CD14-positive monocyte (primary cell): ENCODE results near the gene UACA. TPM values are rescaled to one million over a fixed set of nuclear protein-coding genes. Genes with fewer than 3 reads are reported as not detected.

Source experiments
- DNase-seq, 3 donors: peaks; one replicate each; pipeline ENCODE4 v3.0.0-alpha.2; 2011 to 2022
- H2AFZ ChIP-seq: 2 replicates; pipeline ENCODE4 v1.6.0; 2012; ENCODE audit warnings: mild to moderate bottlenecking, low read depth, low read length, inconsistent platforms; ENCODE audit not compliant: insufficient read depth, poor library complexity, severe bottlenecking
- H3K27ac ChIP-seq, 2 donors: 1 replicate in 1 of 2; 2 replicates in 1 of 2; pipeline ENCODE4 v1.5.1; 2012 to 2013; ENCODE audit warnings: low read length in 2 of 2, control low read depth in 1 of 2, inconsistent platforms in 1 of 2, low read depth in 1 of 2, mild to moderate bottlenecking in 1 of 2
- H3K27me3 ChIP-seq, 2 donors: one replicate each; pipeline versions ENCODE4 v1.6.0 to v1.6.1; 2011 to 2013; ENCODE audit warnings: low read length in 2 of 2; ENCODE audit not compliant: control insufficient read depth in 2 of 2, insufficient read depth in 2 of 2
- H3K36me3 ChIP-seq, 2 donors: replicated peaks in 1 of 2; 1 replicate in 1 of 2; 2 replicates in 1 of 2; pipeline versions ENCODE4 v1.5.1 to v1.6.1; 2012 to 2013; ENCODE audit warnings: low read length in 2 of 2, control low read depth in 1 of 2, inconsistent platforms in 1 of 2, mild to moderate bottlenecking in 1 of 2; ENCODE audit not compliant: insufficient read depth in 2 of 2, control insufficient read depth in 1 of 2
- H3K4me1 ChIP-seq, 2 donors: 1 replicate in 1 of 2; 2 replicates in 1 of 2; pipeline versions ENCODE4 v1.5.1 to v1.6.1; 2012 to 2013; ENCODE audit warnings: low read length in 2 of 2, control low read depth in 1 of 2, inconsistent platforms in 1 of 2, mild to moderate bottlenecking in 1 of 2, moderate library complexity in 1 of 2; ENCODE audit not compliant: insufficient read depth in 2 of 2, control insufficient read depth in 1 of 2
- H3K4me2 ChIP-seq: replicated peaks from 2 replicates; pipeline ENCODE3; 2012; ENCODE audit warnings: low read length, moderate library complexity, mild to moderate bottlenecking; ENCODE audit not compliant: poor library complexity, severe bottlenecking; ENCODE audit errors: extremely low read depth
- H3K4me3 ChIP-seq, 3 experiments: fragments of 200-600 bp in 1 of 3; sonication (generic) in 1 of 3; replicated peaks in 1 of 3; 1 replicate in 2 of 3; 2 replicates in 1 of 3; pipeline ENCODE4 v1.5.1; 2011 to 2013; ENCODE audit warnings: low read length in 3 of 3, mild to moderate bottlenecking in 3 of 3, control low read depth in 2 of 3, low read depth in 2 of 3, inconsistent platforms in 1 of 3, moderate library complexity in 1 of 3
- H3K79me2 ChIP-seq: 2 replicates; pipeline ENCODE4 v1.6.0; 2012; ENCODE audit warnings: mild to moderate bottlenecking, control low read depth, inconsistent platforms, low read length, moderate library complexity; ENCODE audit not compliant: insufficient read depth
- H3K9ac ChIP-seq: 2 replicates; pipeline ENCODE4 v1.6.0; 2017; ENCODE audit warnings: low read length, mild to moderate bottlenecking; ENCODE audit not compliant: insufficient read depth, poor library complexity, severe bottlenecking
- H3K9me3 ChIP-seq, 2 donors: replicated peaks in 1 of 2; 1 replicate in 1 of 2; 2 replicates in 1 of 2; pipeline versions ENCODE4 v1.5.1 to v1.6.1; 2012 to 2013; ENCODE audit warnings: low read length in 2 of 2, control low read depth in 1 of 2; ENCODE audit not compliant: control insufficient read depth in 1 of 2, insufficient read depth in 1 of 2
- H4K20me1 ChIP-seq: 2 replicates; pipeline ENCODE4 v1.6.0; 2012; ENCODE audit warnings: mild to moderate bottlenecking, low read length, control low read depth, moderate library complexity; ENCODE audit not compliant: insufficient read depth
- H3K27ac Mint-ChIP-seq, 7 donors: one replicate each; pipeline ENCODE4 v1.8.0; 2020; ENCODE audit warnings: mild to moderate bottlenecking in 7 of 7, mixed read lengths in 7 of 7, moderate library complexity in 6 of 7, inconsistent platforms in 2 of 7
- H3K27me3 Mint-ChIP-seq, 3 donors: one replicate each; pipeline ENCODE4 v1.8.0; 2021 to 2022; ENCODE audit warnings: low read depth in 3 of 3, mild to moderate bottlenecking in 3 of 3, mixed read lengths in 3 of 3, moderate library complexity in 3 of 3, inconsistent platforms in 1 of 3
- H3K36me3 Mint-ChIP-seq, 2 donors: one replicate each; pipeline ENCODE4 v1.8.0; 2020; ENCODE audit warnings: mixed read lengths in 2 of 2, inconsistent platforms in 1 of 2, mild to moderate bottlenecking in 1 of 2
- H3K4me1 Mint-ChIP-seq: one replicate; pipeline ENCODE4 v1.8.0; 2020; ENCODE audit warnings: mild to moderate bottlenecking, mixed read lengths
- H3K4me3 Mint-ChIP-seq, 2 donors: one replicate each; pipeline ENCODE4 v1.8.0; 2020; ENCODE audit warnings: mild to moderate bottlenecking in 2 of 2, mixed read lengths in 2 of 2, moderate library complexity in 1 of 2
- H3K9me3 Mint-ChIP-seq, 7 donors: one replicate each; pipeline ENCODE4 v1.8.0; 2020 to 2022; ENCODE audit warnings: mixed read lengths in 7 of 7, mild to moderate bottlenecking in 6 of 7, moderate library complexity in 6 of 7, inconsistent platforms in 2 of 7
- WGBS: methylation state at CpG from one replicate; pipeline ENCODE4 v1.1.5; 2013; ENCODE audit warnings: missing lambda C conversion rate; ENCODE audit not compliant: insufficient coverage; 5-methylcytosine and 5-hydroxymethylcytosine counted together
- intact Hi-C, 2 donors: fragments of 100-400 bp; cut with micrococcal nuclease; formaldehyde crosslinking; loops; one replicate each; pipeline versions ENCODE4 v1.15.0 to v1.15.1; 2023
- polyA plus RNA-seq, 3 donors: library from polyadenylated mRNA; depleted of rRNA in 1 of 3; unstranded in 2 of 3; stranded (reverse) in 1 of 3; fragments of 300-500 nt in 2 of 3; fragments of >200 nt in 1 of 3; fragmentation: Illumina TruSeq in 2 of 3; gene quantifications; 1 replicate in 2 of 3; 2 replicates in 1 of 3; pipeline ENCODE4 v1.2.3, GENCODE V29; 2012 to 2021
- TF ChIP-seq, protein P1 (sequence below): fragments of 200-600 bp; IDR thresholded peaks from one replicate; pipeline ENCODE4 v1.8.0; 2022; ENCODE audit warnings: antibody characterized with exemption, mild to moderate bottlenecking

UACA gene
- polyA plus RNA-seq, 3 donors, result 1.7 to 3.1 (median 2.4) TPM

GRCh38 chr15:70757627-70758026 lies 5.7 kb downstream of the UACA start:
- no peaks in the 10 kb centered on the region for H4K20me1 ChIP-seq
- no peak for DNase-seq
- H3K36me3 ChIP-seq, result no peaks in the 10 kb centered on the region
- intact Hi-C loops, result no loop called here
- TF ChIP-seq, protein P1, sequence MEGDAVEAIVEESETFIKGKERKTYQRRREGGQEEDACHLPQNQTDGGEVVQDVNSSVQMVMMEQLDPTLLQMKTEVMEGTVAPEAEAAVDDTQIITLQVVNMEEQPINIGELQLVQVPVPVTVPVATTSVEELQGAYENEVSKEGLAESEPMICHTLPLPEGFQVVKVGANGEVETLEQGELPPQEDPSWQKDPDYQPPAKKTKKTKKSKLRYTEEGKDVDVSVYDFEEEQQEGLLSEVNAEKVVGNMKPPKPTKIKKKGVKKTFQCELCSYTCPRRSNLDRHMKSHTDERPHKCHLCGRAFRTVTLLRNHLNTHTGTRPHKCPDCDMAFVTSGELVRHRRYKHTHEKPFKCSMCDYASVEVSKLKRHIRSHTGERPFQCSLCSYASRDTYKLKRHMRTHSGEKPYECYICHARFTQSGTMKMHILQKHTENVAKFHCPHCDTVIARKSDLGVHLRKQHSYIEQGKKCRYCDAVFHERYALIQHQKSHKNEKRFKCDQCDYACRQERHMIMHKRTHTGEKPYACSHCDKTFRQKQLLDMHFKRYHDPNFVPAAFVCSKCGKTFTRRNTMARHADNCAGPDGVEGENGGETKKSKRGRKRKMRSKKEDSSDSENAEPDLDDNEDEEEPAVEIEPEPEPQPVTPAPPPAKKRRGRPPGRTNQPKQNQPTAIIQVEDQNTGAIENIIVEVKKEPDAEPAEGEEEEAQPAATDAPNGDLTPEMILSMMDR, result no peak
- no peaks in the 10 kb centered on the region for H3K79me2 ChIP-seq
- H3K4me3 Mint-ChIP-seq, result no peak overlapping the region
- no peak overlapping the region for H3K9ac ChIP-seq
- peaks cover 18 to 30% (median 22%) of the 10 kb centered on the region in 3 donors for H3K27me3 Mint-ChIP-seq
- no peak overlapping the region for H3K27ac Mint-ChIP-seq
- WGBS, result no CpG with 5 or more reads among the region's 1 CpG
- peaks cover 0 to 3% (median 2%) of the 10 kb centered on the region in 7 donors for H3K9me3 Mint-ChIP-seq
- H3K4me1 ChIP-seq, result peaks cover 6 to 7% of the 10 kb centered on the region in 2 donors
- no peak overlapping the region for H3K4me3 ChIP-seq
- no peak overlapping the region for H2AFZ ChIP-seq
- no peak overlapping the region for H3K4me2 ChIP-seq
- H3K27me3 ChIP-seq, result peaks cover 11 to 23% of the 10 kb centered on the region in 2 donors
- H3K9me3 ChIP-seq, result no peaks in the 10 kb centered on the region
- H3K36me3 Mint-ChIP-seq, result peaks cover 0 to 3% of the 10 kb centered on the region in 2 donors
- H3K4me1 Mint-ChIP-seq, result peaks cover 7% of the 10 kb centered on the region
- H3K27ac ChIP-seq, result no peak overlapping the region

DNA sequence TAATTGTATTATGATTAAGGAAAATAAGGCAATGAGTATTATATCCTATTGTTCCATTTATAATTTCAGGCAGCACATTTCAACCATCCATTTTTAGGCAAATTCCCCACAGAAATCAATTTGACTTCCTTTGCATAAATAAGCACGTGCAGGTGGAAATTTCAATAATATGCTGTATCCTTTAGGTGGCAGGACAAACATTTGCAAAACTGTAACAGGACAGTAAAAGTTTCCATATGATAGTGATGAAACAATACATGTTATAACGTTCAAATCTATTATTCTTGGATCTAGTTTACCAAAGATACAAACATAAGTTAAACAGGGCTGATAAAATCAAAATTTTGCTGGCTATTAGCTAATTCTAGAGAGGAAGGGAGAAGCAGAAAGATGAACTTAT lies 8.5 kb downstream of the UACA start:
- no peaks in the 10 kb centered on the region for H3K36me3 ChIP-seq
- H3K9me3 ChIP-seq, result no peaks in the 10 kb centered on the region
- no peak overlapping the region for H3K4me3 Mint-ChIP-seq
- no peak overlapping the region for H2AFZ ChIP-seq
- H3K36me3 Mint-ChIP-seq, result no peaks in the 10 kb centered on the region
- no peaks in the 10 kb centered on the region for H3K9me3 Mint-ChIP-seq
- H3K27ac Mint-ChIP-seq, result no peak overlapping the region
- intact Hi-C loops, result no loop called here
- H3K27ac ChIP-seq, result no peak overlapping the region
- H3K4me2 ChIP-seq, result no peak overlapping the region
- H3K27me3 ChIP-seq, result peaks cover 0 to 2% of the 10 kb centered on the region in 2 donors
- H3K4me1 Mint-ChIP-seq, result peaks cover 4% of the 10 kb centered on the region
- no peak overlapping the region for H3K4me3 ChIP-seq
- H3K9ac ChIP-seq, result no peak overlapping the region
- no peaks in the 10 kb centered on the region for H3K79me2 ChIP-seq
- TF ChIP-seq, protein P1, result no peak
- DNase-seq, result no peak
- no CpG with 5 or more reads among the region's 2 CpGs for WGBS
- H3K4me1 ChIP-seq, result no peaks in the 10 kb centered on the region
- peaks cover 0 to 8% (median 0%) of the 10 kb centered on the region in 3 donors for H3K27me3 Mint-ChIP-seq
- no peaks in the 10 kb centered on the region for H4K20me1 ChIP-seq
